VCaP (cell line): ENCODE data around the gene RNPEPL1.

Experiments used
- H3K27ac ChIP-seq: fragments of 450-650 bp; 2 replicates; pipeline ENCODE4 v1.5.1; 2017
- CTCF ChIP-seq: fragments of 450-650 bp; conservative IDR thresholded peaks from 2 replicates; pipeline ENCODE4 v1.5.1; 2017; ENCODE audit warnings: mild to moderate bottlenecking, moderate library complexity

The RNPEPL1 gene

DNA sequence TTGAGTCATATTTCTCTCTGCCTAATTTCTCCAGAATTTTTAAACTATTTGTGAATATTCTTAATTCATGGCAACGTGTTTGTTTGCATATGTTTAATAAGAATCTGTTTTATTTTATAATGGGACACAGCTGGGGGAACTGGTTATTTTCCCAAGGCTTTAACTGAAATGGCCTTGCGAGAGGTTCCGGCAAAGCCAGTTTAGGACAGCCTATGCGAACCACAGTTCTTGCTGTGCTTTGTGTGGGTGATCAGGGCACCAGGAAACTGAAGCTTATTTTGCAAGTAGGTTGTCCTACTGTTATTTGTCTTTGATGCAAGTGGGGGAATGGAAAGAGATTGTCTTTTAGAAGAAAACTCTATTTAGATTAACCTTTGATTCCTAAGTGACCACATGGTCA, 17.0 kb upstream of the RNPEPL1 start:
- no peak overlapping the region for H3K27ac ChIP-seq
- no peak for TF ChIP-seq CTCF

- TF ChIP-seq CTCF, result no peak
- H3K27ac ChIP-seq, result no peak overlapping the region
Measured at GRCh38 chr2:240551811-240552210, 16.5 kb upstream of the RNPEPL1 start.

DNA sequence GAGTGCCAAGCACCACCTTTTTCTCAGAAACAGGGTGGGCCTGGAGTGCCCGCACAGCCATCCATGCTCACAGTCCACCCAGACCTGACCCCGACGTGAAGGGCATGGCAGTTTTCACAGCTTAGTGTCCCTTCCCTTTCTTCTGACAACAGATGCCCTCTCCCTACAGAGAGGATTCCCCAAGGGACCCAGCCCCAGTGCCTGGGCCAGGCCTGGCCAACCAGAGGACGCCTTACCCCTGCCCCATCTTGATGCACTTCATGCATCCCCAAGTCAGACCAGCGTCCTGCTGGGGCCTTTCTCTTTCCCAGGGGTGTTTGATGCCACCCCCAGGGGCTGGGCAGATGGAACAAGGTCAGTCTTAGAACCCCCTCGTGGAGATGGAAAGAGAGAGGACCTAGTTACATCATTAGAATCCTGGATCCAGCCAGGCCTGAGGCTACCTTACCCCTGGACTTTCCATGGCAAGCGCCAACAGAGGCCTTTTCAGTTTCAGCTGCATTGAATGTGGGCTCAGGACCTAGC, 14.3 kb upstream of the RNPEPL1 start:
- no peak overlapping the region for H3K27ac ChIP-seq
- no peak for TF ChIP-seq CTCF

GRCh38 chr2:240554767-240555493, 13.4 kb upstream of the RNPEPL1 start:
- H3K27ac ChIP-seq, result no peak overlapping the region
- TF ChIP-seq CTCF, result no peak

- H3K27ac ChIP-seq, result no peak overlapping the region
- no peak for TF ChIP-seq CTCF
Measured at GRCh38 chr2:240555541-240556250, 12.6 kb upstream of the RNPEPL1 start.

DNA sequence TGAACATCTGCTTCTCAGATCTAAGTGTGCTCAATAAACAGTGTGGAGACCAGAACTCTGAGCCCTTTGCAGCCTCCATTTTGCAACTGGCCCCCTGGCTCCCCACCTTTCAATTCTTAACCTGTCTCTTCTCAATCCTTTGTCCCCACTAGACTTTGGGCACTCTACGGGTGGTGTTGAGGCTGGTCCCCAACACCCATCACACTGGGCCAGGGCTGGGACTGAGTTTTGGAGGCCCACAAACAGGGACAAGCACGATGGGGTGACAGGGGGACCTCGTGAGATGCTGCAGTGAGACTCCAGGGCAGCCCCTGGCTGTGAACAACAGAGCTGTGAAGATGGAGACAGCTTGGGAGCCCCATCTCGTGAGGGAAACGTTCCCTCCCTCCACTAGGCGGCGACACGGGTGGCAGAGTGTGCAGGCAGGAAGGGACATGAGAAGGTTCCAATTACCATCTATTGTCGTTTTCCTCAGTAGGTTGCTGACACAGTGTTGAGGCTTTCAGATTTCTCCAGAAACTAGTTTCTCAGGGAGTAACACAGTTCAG, 11.7 kb upstream of the RNPEPL1 start:
- TF ChIP-seq CTCF, result peak; percentile 38
- H3K27ac ChIP-seq, result no peak overlapping the region

- no peak for TF ChIP-seq CTCF
- no peak overlapping the region for H3K27ac ChIP-seq
Measured at GRCh38 chr2:240557101-240557751, 11.1 kb upstream of the RNPEPL1 start.
